ENCODE results near the gene TRAF1.

TRAF1 gene

GRCh38 chr9:120902569-120903535 is 23.7 kb downstream of the TRAF1 start:
- FAIRE-seq = no peak
- TF ChIP-seq POLR2AphosphoS5 (IDR thresholded peaks at IDR 0.05; ENCODE audit: low read depth, low read length) (0 out of 2 replicates have a peak, but pooled peaks have one; percentile 53), TAF1 (IDR thresholded peaks at IDR 0.05; ENCODE audit: borderline replicate concordance, low read depth, low read length) (no peak), POLR2A (IDR thresholded peaks at IDR 0.05; ENCODE audit: low read depth, low read length) (peak; percentile 68)
- no peak for DNase-seq (ENCODE audit: insufficient read length)

- FAIRE-seq (no peak), DNase-seq (ENCODE audit: insufficient read length) (no peak)
- TF ChIP-seq POLR2A (IDR thresholded peaks at IDR 0.05; ENCODE audit: low read depth, low read length) (peak; percentile 68; the same call in 1 of the 2 replicates), POLR2AphosphoS5 (IDR thresholded peaks at IDR 0.05; ENCODE audit: low read depth, low read length) (peak; percentile 68; the same call in 1 of the 2 replicates), TAF1 (IDR thresholded peaks at IDR 0.05; ENCODE audit: borderline replicate concordance, low read depth, low read length) (no peak)
These were observed 24.6 kb downstream of the TRAF1 start for GRCh38 chr9:120901755-120902568.

- no peak for DNase-seq (ENCODE audit: insufficient read length)
- no peak for FAIRE-seq
- no peak; the same call in 1 of the 2 replicates for TF ChIP-seq POLR2AphosphoS5 (IDR thresholded peaks at IDR 0.05; ENCODE audit: low read depth, low read length)
- no peak for TF ChIP-seq TAF1 (IDR thresholded peaks at IDR 0.05; ENCODE audit: borderline replicate concordance, low read depth, low read length)
- no peak; the same call in 1 of the 2 replicates for TF ChIP-seq POLR2A (IDR thresholded peaks at IDR 0.05; ENCODE audit: low read depth, low read length)
These were observed 25.8 kb downstream of the TRAF1 start for GRCh38 chr9:120900824-120901223.

- TF ChIP-seq POLR2AphosphoS5 (IDR thresholded peaks at IDR 0.05; ENCODE audit: low read depth, low read length) (peak; percentile 86), TAF1 (IDR thresholded peaks at IDR 0.05; ENCODE audit: borderline replicate concordance, low read depth, low read length) (no peak), POLR2A (IDR thresholded peaks at IDR 0.05; ENCODE audit: low read depth, low read length) (peak; percentile 59; the same call in 1 of the 2 replicates)
These were observed 27.0 kb downstream of the TRAF1 start for GRCh38 chr9:120899490-120900068.

GRCh38 chr9:120898396-120898795 is 28.2 kb downstream of the TRAF1 start:
- FAIRE-seq (no peak), DNase-seq (ENCODE audit: insufficient read length) (no peak)
- TF ChIP-seq POLR2A (IDR thresholded peaks at IDR 0.05; ENCODE audit: low read depth, low read length) (peak; percentile 36; the same call in 1 of the 2 replicates), POLR2AphosphoS5 (IDR thresholded peaks at IDR 0.05; ENCODE audit: low read depth, low read length) (peak; percentile 56; the same call in 1 of the 2 replicates), TAF1 (IDR thresholded peaks at IDR 0.05; ENCODE audit: borderline replicate concordance, low read depth, low read length) (no peak)

More at GRCh38 chr9:120899490-120900068, 27.0 kb downstream of the TRAF1 start:
- DNase-seq (ENCODE audit: insufficient read length) (no peak), FAIRE-seq (no peak)

GRCh38 chr9:120895951-120896350 is 30.6 kb downstream of the TRAF1 start:
- no peak for DNase-seq (ENCODE audit: insufficient read length)

GRCh38 chr9:120894321-120895148 is 32.1 kb downstream of the TRAF1 start:
- FAIRE-seq = no peak
- peak; percentile 62; the same call in 1 of the 2 replicates for TF ChIP-seq POLR2AphosphoS5 (IDR thresholded peaks at IDR 0.05; ENCODE audit: low read depth, low read length)
- TF ChIP-seq POLR2A (IDR thresholded peaks at IDR 0.05; ENCODE audit: low read depth, low read length) = no peak; the same call in 1 of the 2 replicates
- DNase-seq (ENCODE audit: insufficient read length) = no peak

More at GRCh38 chr9:120895951-120896350, 30.6 kb downstream of the TRAF1 start:
- no peak for FAIRE-seq
- no peak for TF ChIP-seq TAF1 (IDR thresholded peaks at IDR 0.05; ENCODE audit: borderline replicate concordance, low read depth, low read length)
- TF ChIP-seq POLR2AphosphoS5 (IDR thresholded peaks at IDR 0.05; ENCODE audit: low read depth, low read length) = no peak
- TF ChIP-seq POLR2A (IDR thresholded peaks at IDR 0.05; ENCODE audit: low read depth, low read length) = peak; percentile 26; the same call in 1 of the 2 replicates

- TF ChIP-seq POLR2AphosphoS5 (IDR thresholded peaks at IDR 0.05; ENCODE audit: low read depth, low read length) (peak; percentile 54; the same call in 1 of the 2 replicates), POLR2A (IDR thresholded peaks at IDR 0.05; ENCODE audit: low read depth, low read length) (peak; percentile 33; the same call in 1 of the 2 replicates), TAF1 (IDR thresholded peaks at IDR 0.05; ENCODE audit: borderline replicate concordance, low read depth, low read length) (0 out of 2 replicates have a peak, but pooled peaks have one; percentile 42)
- FAIRE-seq (peak; percentile 85), DNase-seq (ENCODE audit: insufficient read length) (no peak)
These were observed 32.8 kb downstream of the TRAF1 start for GRCh38 chr9:120893611-120894307.

- FAIRE-seq = peak; percentile 92
- DNase-seq (ENCODE audit: insufficient read length) = peak; percentile 57
- TF ChIP-seq POLR2A (IDR thresholded peaks at IDR 0.05; ENCODE audit: low read depth, low read length) (0 out of 2 replicates have a peak, but pooled peaks have one; percentile 14), POLR2AphosphoS5 (IDR thresholded peaks at IDR 0.05; ENCODE audit: low read depth, low read length) (peak; percentile 68), TAF1 (IDR thresholded peaks at IDR 0.05; ENCODE audit: borderline replicate concordance, low read depth, low read length) (no peak)
These were observed 33.6 kb downstream of the TRAF1 start for GRCh38 chr9:120892748-120893610.
